ENCODE measurements around the gene WWC2.
"Not testable (repeated sequence)": the region's sequence is repeated elsewhere in the genome, so short reads cannot be mapped to it uniquely, and the experiment has no call there.

Gene WWC2

GRCh38 chr4:183190900-183191527, 92.0 kb downstream of the WWC2 start:
- no peaks in the 10 kb centered on the region for H3K4me1 ChIP-seq (ENCODE audit: insufficient read depth, low read length)
- no peak overlapping the region for H3K4me2 ChIP-seq (ENCODE audit: insufficient read depth, low read length)
- no peaks in the 10 kb centered on the region for H3K79me2 ChIP-seq (ENCODE audit: insufficient read depth, low read length)

GRCh38 chr4:183191630-183192029, 92.6 kb downstream of the WWC2 start:
- Histone ChIP-seq H3K4me2 (ENCODE audit: insufficient read depth, low read length) (no peak overlapping the region), H3K4me3 (ENCODE audit: low read depth in 1 of 2, low read length in 2 of 2) (no peak overlapping the region), H3K9me3 (ENCODE audit: insufficient read depth, low read length, severe bottlenecking) (no peaks in the 10 kb centered on the region), H4K20me1 (ENCODE audit: insufficient read depth, low read length) (no peaks in the 10 kb centered on the region), H3K36me3 (ENCODE audit: insufficient read depth, low read length) (no peaks in the 10 kb centered on the region), H3K4me1 (ENCODE audit: insufficient read depth, low read length) (no peaks in the 10 kb centered on the region), H3K27ac (ENCODE audit: low read length) (no peak overlapping the region), H3K27me3 (ENCODE audit: insufficient read depth, low read length, poor library complexity) (peaks cover 4% of the 10 kb centered on the region), H3K79me2 (ENCODE audit: insufficient read depth, low read length) (no peaks in the 10 kb centered on the region), H3K9ac (ENCODE audit: low read depth, low read length) (no peak overlapping the region), H2AFZ (ENCODE audit: low read depth, low read length) (no peak overlapping the region)
- TF ChIP-seq CTCF (IDR thresholded peaks at IDR 0.05; ENCODE audit: borderline replicate concordance, extremely low read depth, low read length, poor library complexity, severe bottlenecking) (no peak), EZH2 (IDR thresholded peaks at IDR 0.05; ENCODE audit: borderline replicate concordance, low read depth, low read length, severe bottlenecking) (no peak)
- ATAC-seq (ENCODE audit: insufficient read depth, low read depth) (no peak), DNase-seq (no peak)

More at GRCh38 chr4:183190900-183191527, 92.0 kb downstream of the WWC2 start:
- DNase-seq: no peak
- TF ChIP-seq EZH2 (IDR thresholded peaks at IDR 0.05; ENCODE audit: borderline replicate concordance, low read depth, low read length, severe bottlenecking) (no peak), CTCF (IDR thresholded peaks at IDR 0.05; ENCODE audit: borderline replicate concordance, extremely low read depth, low read length, poor library complexity, severe bottlenecking) (no peak)
- Histone ChIP-seq H3K27ac (ENCODE audit: low read length) (no peak overlapping the region), H2AFZ (ENCODE audit: low read depth, low read length) (no peak overlapping the region), H3K36me3 (ENCODE audit: insufficient read depth, low read length) (no peaks in the 10 kb centered on the region), H3K27me3 (ENCODE audit: insufficient read depth, low read length, poor library complexity) (peaks cover 4% of the 10 kb centered on the region), H3K9ac (ENCODE audit: low read depth, low read length) (no peak overlapping the region), H4K20me1 (ENCODE audit: insufficient read depth, low read length) (no peaks in the 10 kb centered on the region), H3K4me3 (ENCODE audit: low read depth in 1 of 2, low read length in 2 of 2) (no peak overlapping the region), H3K9me3 (ENCODE audit: insufficient read depth, low read length, severe bottlenecking) (no peaks in the 10 kb centered on the region)
- no peak for ATAC-seq (ENCODE audit: insufficient read depth, low read depth)

- Histone ChIP-seq H3K27me3 (ENCODE audit: insufficient read depth, low read length, poor library complexity) (peaks cover 4% of the 10 kb centered on the region), H2AFZ (ENCODE audit: low read depth, low read length) (no peak overlapping the region), H3K27ac (ENCODE audit: low read length) (no peak overlapping the region), H3K9me3 (ENCODE audit: insufficient read depth, low read length, severe bottlenecking) (no peaks in the 10 kb centered on the region), H3K9ac (ENCODE audit: low read depth, low read length) (no peak overlapping the region), H3K4me2 (ENCODE audit: insufficient read depth, low read length) (no peak overlapping the region), H3K4me1 (ENCODE audit: insufficient read depth, low read length) (no peaks in the 10 kb centered on the region), H3K79me2 (ENCODE audit: insufficient read depth, low read length) (no peaks in the 10 kb centered on the region), H3K4me3 (ENCODE audit: low read depth in 1 of 2, low read length in 2 of 2) (no peak overlapping the region), H4K20me1 (ENCODE audit: insufficient read depth, low read length) (no peaks in the 10 kb centered on the region), H3K36me3 (ENCODE audit: insufficient read depth, low read length) (no peaks in the 10 kb centered on the region)
- DNase-seq (no peak), ATAC-seq (ENCODE audit: insufficient read depth, low read depth) (no peak)
- TF ChIP-seq EZH2 (IDR thresholded peaks at IDR 0.05; ENCODE audit: borderline replicate concordance, low read depth, low read length, severe bottlenecking) (no peak), CTCF (IDR thresholded peaks at IDR 0.05; ENCODE audit: borderline replicate concordance, extremely low read depth, low read length, poor library complexity, severe bottlenecking) (no peak)
Measured at GRCh38 chr4:183192571-183192970, 93.5 kb downstream of the WWC2 start.

GRCh38 chr4:183193730-183194338, 94.8 kb downstream of the WWC2 start:
- not testable (repeated sequence) for H3K36me3 ChIP-seq (ENCODE audit: insufficient read depth, low read length); ATAC-seq (ENCODE audit: insufficient read depth, low read depth); H3K4me3 ChIP-seq (ENCODE audit: low read depth in 1 of 2, low read length in 2 of 2); H3K4me2 ChIP-seq (ENCODE audit: insufficient read depth, low read length); H3K27me3 ChIP-seq (ENCODE audit: insufficient read depth, low read length, poor library complexity); DNase-seq; H3K9me3 ChIP-seq (ENCODE audit: insufficient read depth, low read length, severe bottlenecking); H3K79me2 ChIP-seq (ENCODE audit: insufficient read depth, low read length); H3K4me1 ChIP-seq (ENCODE audit: insufficient read depth, low read length); H3K27ac ChIP-seq (ENCODE audit: low read length); H4K20me1 ChIP-seq (ENCODE audit: insufficient read depth, low read length); H3K9ac ChIP-seq (ENCODE audit: low read depth, low read length); H2AFZ ChIP-seq (ENCODE audit: low read depth, low read length)
